Gastroesophageal sphincter (tissue), 4 donors: Measurements from ENCODE around the gene SH3D21. TPM values are rescaled to one million over a fixed set of nuclear protein-coding genes. Genes with fewer than 3 reads are reported as not detected.

Source experiments
- ATAC-seq: fragments of 150-250 bp; one replicate; pipeline ENCODE4 v1.9.1; 2016; ENCODE audit warnings: mild to moderate bottlenecking, moderate library complexity
- H3K27ac ChIP-seq, 4 donors: fragments of 200-600 bp; sonication (generic) in 3 of 4; 1 replicate in 3 of 4; 2 replicates in 1 of 4; pipeline ENCODE4 v1.5.1; 2016 to 2019
- H3K27me3 ChIP-seq: fragments of 200-600 bp; sonication (generic); one replicate; pipeline ENCODE4 v1.5.1; 2019
- H3K36me3 ChIP-seq, 2 donors: fragments of 200-600 bp; sonication (generic); one replicate each; pipeline ENCODE4 v1.5.1; 2019; ENCODE audit warnings: control low read depth in 1 of 2
- H3K4me1 ChIP-seq, 3 donors: fragments of 200-600 bp; sonication (generic); 1 replicate in 2 of 3; 2 replicates in 1 of 3; pipeline ENCODE4 v1.5.1; 2016 to 2019; ENCODE audit warnings: control low read depth in 2 of 3
- H3K4me3 ChIP-seq, 2 donors: fragments of 200-600 bp; sonication (generic); one replicate each; pipeline ENCODE4 v1.5.1; 2019; ENCODE audit warnings: mild to moderate bottlenecking in 1 of 2, moderate library complexity in 1 of 2
- H3K9me3 ChIP-seq, 3 donors: fragments of 200-600 bp; sonication (generic); one replicate each; pipeline ENCODE4 v1.5.1; 2017 to 2019; ENCODE audit warnings: control low read depth in 2 of 3
- CTCF ChIP-seq, 4 experiments: fragments of 200-600 bp in 2 of 4; fragments of 450-650 bp in 2 of 4; sonication (generic) in 1 of 4; IDR thresholded peaks; one replicate each; pipeline ENCODE4 v1.5.1; 2017 to 2019; ENCODE audit warnings: antibody characterized with exemption in 4 of 4, mild to moderate bottlenecking in 2 of 4, moderate library complexity in 2 of 4
- EP300 ChIP-seq: sonication (generic); formaldehyde crosslinking; IDR thresholded peaks from one replicate; pipeline ENCODE4 v1.6.1; 2017; ENCODE audit warnings: antibody characterized with exemption, mild to moderate bottlenecking
- POLR2A ChIP-seq, 2 donors: fragments of 450-650 bp; IDR thresholded peaks; one replicate each; pipeline ENCODE4 v1.6.1; 2017; ENCODE audit warnings: antibody characterized with exemption in 2 of 2, mild to moderate bottlenecking in 2 of 2, moderate library complexity in 1 of 2
- POLR2AphosphoS5 ChIP-seq: sonication (generic); formaldehyde crosslinking; IDR thresholded peaks from one replicate; pipeline ENCODE4 v1.6.1; 2017; ENCODE audit warnings: antibody characterized with exemption
- WGBS, 2 donors: methylation state at CpG; one replicate each; pipeline ENCODE4 v1.1.5; 2018; ENCODE audit warnings: low coverage in 1 of 2; 5-methylcytosine and 5-hydroxymethylcytosine counted together
- total RNA-seq, 4 donors: library from RNA; depleted of rRNA; stranded (reverse); fragments of >200 nt; gene quantifications; one replicate each; pipeline ENCODE4 v1.1.0, GENCODE V29; 2016

SH3D21 gene
- total RNA-seq, 4 donors from 2014 or later = 0.27 to 1.4 (median 1.3) TPM; not detected in 1

DNA sequence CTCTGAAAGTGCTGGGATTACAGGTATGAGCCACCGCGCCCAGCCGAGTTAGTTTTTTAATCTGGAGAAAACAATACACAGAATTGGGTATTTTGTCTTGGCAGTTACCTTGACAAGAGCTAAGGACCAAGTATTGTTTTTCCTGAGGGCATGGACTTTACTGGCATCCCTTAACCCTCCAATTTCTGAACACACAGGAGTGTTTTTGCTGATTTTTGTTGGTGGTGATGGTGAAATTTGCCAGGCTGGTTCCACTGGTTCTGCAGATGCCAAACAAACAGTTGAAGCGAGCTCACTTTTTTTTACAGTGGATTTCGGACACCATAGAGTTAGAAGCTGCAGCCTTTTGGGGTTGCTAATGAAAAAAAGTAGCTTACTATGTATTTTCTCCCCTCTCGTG lies 37.2 kb upstream of the SH3D21 start:
- no peaks in the 10 kb centered on the region for H3K27me3 ChIP-seq
- peaks cover 0 to 36% of the 10 kb centered on the region in 2 donors for H3K36me3 ChIP-seq
- TF ChIP-seq POLR2AphosphoS5 (no peak), POLR2A (IDR thresholded peaks at IDR 0.05) (no peak), EP300 (no peak), CTCF (IDR thresholded peaks at IDR 0.05) (no peak)
- no peaks in the 10 kb centered on the region for H3K9me3 ChIP-seq
- no peak overlapping the region for H3K27ac ChIP-seq
- WGBS, 2 donors = 71% methylated on average over 3 of the region's 6 CpGs; no CpG with 5 or more reads in 1 of the 2 donors
- no peak for ATAC-seq
- no peak overlapping the region for H3K4me3 ChIP-seq
- H3K4me1 ChIP-seq = peaks cover 0 to 47% (median 0%) of the 10 kb centered on the region in 3 donors

DNA sequence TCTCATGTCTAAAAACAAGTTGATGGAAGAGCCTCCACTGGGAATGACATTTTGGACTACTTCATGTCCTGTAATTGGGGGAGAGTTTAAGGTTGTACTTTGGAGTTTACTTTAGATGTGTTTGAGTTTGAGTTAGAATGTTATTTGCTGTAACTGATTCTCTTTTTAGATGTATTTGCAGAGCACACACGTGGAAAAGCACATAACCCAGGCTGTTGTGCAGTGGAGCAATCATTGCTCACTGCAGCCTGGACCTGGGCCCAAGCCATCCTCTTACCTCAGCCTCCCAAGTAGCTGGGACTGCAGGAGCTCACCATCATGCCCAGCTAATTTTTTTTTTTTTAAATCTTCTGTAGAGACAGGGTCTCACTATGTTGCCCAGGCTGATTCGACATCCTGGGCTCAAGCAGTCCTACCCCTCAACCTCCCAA lies 36.7 kb upstream of the SH3D21 start:
- Histone ChIP-seq H3K27ac (no peak overlapping the region), H3K9me3 (no peaks in the 10 kb centered on the region), H3K27me3 (no peaks in the 10 kb centered on the region), H3K4me1 (peaks cover 0 to 43% (median 0%) of the 10 kb centered on the region in 3 donors), H3K4me3 (no peak overlapping the region), H3K36me3 (peaks cover 0 to 35% of the 10 kb centered on the region in 2 donors)
- no peak for TF ChIP-seq POLR2A (IDR thresholded peaks at IDR 0.05)
- no peak for TF ChIP-seq POLR2AphosphoS5
- no peak for TF ChIP-seq EP300
- no peak for TF ChIP-seq CTCF (IDR thresholded peaks at IDR 0.05)
- WGBS, 2 donors = 40% methylated on average over 2 of the region's 2 CpGs; no CpG with 5 or more reads in 1 of the 2 donors
- ATAC-seq = no peak

GRCh38 chr1:36273024-36273423 lies 33.1 kb upstream of the SH3D21 start:
- TF ChIP-seq EP300 (no peak), POLR2A (IDR thresholded peaks at IDR 0.05) (no peak), CTCF (IDR thresholded peaks at IDR 0.05) (no peak), POLR2AphosphoS5 (no peak)
- H3K4me3 ChIP-seq = no peak overlapping the region
- no peaks in the 10 kb centered on the region for H3K9me3 ChIP-seq
- H3K27me3 ChIP-seq = no peaks in the 10 kb centered on the region
- peaks cover 0 to 19% of the 10 kb centered on the region in 2 donors for H3K36me3 ChIP-seq
- ATAC-seq = no peak
- WGBS, 2 donors = 54 to 68% methylated on average over 5 of the region's 5 CpGs
- H3K27ac ChIP-seq = no peak overlapping the region
- H3K4me1 ChIP-seq = peaks cover 0 to 32% (median 0%) of the 10 kb centered on the region in 3 donors

DNA sequence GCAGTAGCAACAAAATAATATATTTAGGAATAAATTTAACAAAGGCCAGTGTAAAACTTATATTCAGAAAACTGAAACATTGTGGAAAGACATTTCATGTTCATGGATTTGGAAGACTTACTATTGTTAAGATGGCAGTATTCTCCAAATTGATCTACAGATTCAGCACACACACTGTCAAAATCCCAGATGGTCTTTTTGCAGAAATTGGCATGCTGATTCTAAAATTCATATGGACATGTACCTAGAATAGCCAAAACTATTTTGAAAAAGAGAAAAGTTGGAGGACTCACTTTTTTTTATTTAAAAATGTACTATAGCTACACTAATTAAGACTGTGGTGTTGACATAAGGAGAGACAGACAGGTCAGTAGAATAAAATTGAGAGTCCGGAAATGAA lies 32.0 kb upstream of the SH3D21 start:
- 89 to 96% methylated on average over 1 of the region's 1 CpG for WGBS, 2 donors
- Histone ChIP-seq H3K9me3 (no peaks in the 10 kb centered on the region), H3K36me3 (peaks cover 0 to 15% of the 10 kb centered on the region in 2 donors), H3K27me3 (no peaks in the 10 kb centered on the region), H3K27ac (no peak overlapping the region), H3K4me3 (no peak overlapping the region), H3K4me1 (peaks cover 4 to 37% (median 6%) of the 10 kb centered on the region in 3 donors)
- ATAC-seq = no peak
- TF ChIP-seq EP300 (no peak), POLR2A (IDR thresholded peaks at IDR 0.05) (no peak), CTCF (IDR thresholded peaks at IDR 0.05) (no peak), POLR2AphosphoS5 (no peak)

DNA sequence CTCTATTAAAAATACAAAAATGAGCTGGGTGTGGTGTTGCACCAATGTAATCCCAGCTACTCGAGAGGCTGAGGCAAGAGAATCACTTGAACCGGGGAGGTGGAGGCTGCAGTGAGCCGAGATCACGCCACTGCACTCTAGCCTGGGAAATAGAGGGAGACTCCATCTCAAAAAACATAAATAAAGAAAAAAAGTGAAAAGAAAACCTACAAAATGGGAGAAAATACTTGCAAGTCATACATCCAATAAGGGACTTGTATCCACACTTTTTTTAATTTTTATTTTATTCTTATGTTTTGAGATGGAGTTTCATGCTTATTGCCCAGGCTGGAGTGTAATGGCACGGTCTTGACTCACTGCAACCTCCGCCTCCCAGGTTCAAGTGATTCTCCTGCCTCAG lies 29.5 kb upstream of the SH3D21 start:
- Histone ChIP-seq H3K27ac (no peak overlapping the region), H3K4me1 (peaks cover 7 to 51% (median 18%) of the 10 kb centered on the region in 3 donors), H3K36me3 (peaks cover 0 to 7% of the 10 kb centered on the region in 2 donors), H3K27me3 (no peaks in the 10 kb centered on the region), H3K4me3 (no peak overlapping the region), H3K9me3 (no peaks in the 10 kb centered on the region)
- no peak for TF ChIP-seq POLR2AphosphoS5
- no peak for TF ChIP-seq CTCF (IDR thresholded peaks at IDR 0.05)
- TF ChIP-seq POLR2A (IDR thresholded peaks at IDR 0.05) = no peak
- no peak for TF ChIP-seq EP300
- WGBS, 2 donors = 96 to 100% methylated on average over 2 to 6 of the region's 6 CpGs
- ATAC-seq = no peak
